NB4 (cell line): ENCODE measurements around the gene EFCC1.

ENCODE experiments used
- DNase-seq: peaks from one replicate; pipeline ENCODE4 v3.0.0; 2010; ENCODE audit warnings: low read depth
- H3K4me3 ChIP-seq: one replicate; pipeline ENCODE4 v1.5.1; 2011; ENCODE audit warnings: mild to moderate bottlenecking, low read depth, low read length, moderate library complexity
- CTCF ChIP-seq: IDR thresholded peaks from one replicate; pipeline ENCODE4 v1.5.1; 2012; ENCODE audit warnings: low read depth, low read length
- MAX ChIP-seq: IDR thresholded peaks from 2 replicates; pipeline ENCODE4 v1.6.1; 2011; ENCODE audit warnings: low read depth, low read length
- MYC ChIP-seq: IDR thresholded peaks from 2 replicates; pipeline ENCODE4 v1.6.1; 2011; ENCODE audit warnings: low read depth, low read length
- POLR2A ChIP-seq: IDR thresholded peaks from 2 replicates; pipeline ENCODE4 v1.6.1; 2011; ENCODE audit warnings: mild to moderate bottlenecking; ENCODE audit not compliant: insufficient read length; ENCODE audit errors: extremely low read depth

Gene EFCC1

GRCh38 chr3:129038121-129038855 lies 37.2 kb downstream of the EFCC1 start:
- no peak overlapping the region for H3K4me3 ChIP-seq
- peak; percentile 31 for DNase-seq
- no peak for TF ChIP-seq MYC
- TF ChIP-seq POLR2A, result no peak
- TF ChIP-seq CTCF, result no peak
- no peak for TF ChIP-seq MAX

- TF ChIP-seq MYC, result no peak
- TF ChIP-seq CTCF, result no peak
- no peak for TF ChIP-seq MAX
- TF ChIP-seq POLR2A, result no peak
- no peak overlapping the region for H3K4me3 ChIP-seq
- DNase-seq, result no peak
Measured at GRCh38 chr3:129039271-129040038, 38.4 kb downstream of the EFCC1 start.

GRCh38 chr3:129040039-129040336 lies 38.9 kb downstream of the EFCC1 start:
- TF ChIP-seq MAX (no peak), CTCF (no peak), MYC (no peak), POLR2A (no peak)
- DNase-seq, result no peak

GRCh38 chr3:129040579-129041300 lies 39.6 kb downstream of the EFCC1 start:
- no peak for DNase-seq
- TF ChIP-seq CTCF (no peak), POLR2A (no peak), MAX (no peak), MYC (no peak)

More at GRCh38 chr3:129040039-129040336, 38.9 kb downstream of the EFCC1 start:
- no peak overlapping the region for H3K4me3 ChIP-seq

GRCh38 chr3:129045675-129046036 lies 44.6 kb downstream of the EFCC1 start:
- no peak for DNase-seq
- H3K4me3 ChIP-seq, result no peak overlapping the region
- TF ChIP-seq POLR2A, result no peak
- no peak for TF ChIP-seq MYC

More at GRCh38 chr3:129040579-129041300, 39.6 kb downstream of the EFCC1 start:
- H3K4me3 ChIP-seq, result no peak overlapping the region
